PC-9 (cell line): Measurements from ENCODE around the gene ATP1A1. TPM values are rescaled to one million over a fixed set of nuclear protein-coding genes. Genes with fewer than 3 reads are reported as not detected.

Source experiments
- BruUV-seq: library from RNA; stranded (reverse); fragments of 400-500 nt; replicated peaks from 2 replicates; lab custom pipeline; 2021; lab: Mats Ljungman, UMichigan
- CTCF ChIA-PET: fragments of 300-600 bp; sonication (Branson Sonifier 250); formaldehyde crosslinking; loops from one replicate; lab custom pipeline; 2022; ENCODE audit warnings: antibody characterized with exemption; lab: Charles Lee
- POLR2A ChIA-PET: fragments of 300-600 bp; sonication (Branson Sonifier 250); formaldehyde crosslinking; loops from one replicate; lab custom pipeline; 2022; ENCODE audit warnings: antibody characterized with exemption; ENCODE audit not compliant: unreplicated experiment; lab: Charles Lee
- DNase-seq, 2 experiments: peaks; one replicate each; pipeline versions ENCODE4 v3.0.0 to v3.0.0-alpha.2; 2015 to 2022; ENCODE audit warnings: mixed read lengths in 1 of 2
- H2AFZ ChIP-seq: fragments of 200-600 bp; sonication (generic); 2 replicates; pipeline ENCODE4 v1.8.1; 2017; ENCODE audit warnings: antibody characterized with exemption
- H3F3A ChIP-seq: fragments of 200-600 bp; sonication (generic); 2 replicates; pipeline ENCODE4 v1.8.1; 2017; ENCODE audit warnings: antibody characterized with exemption, mild to moderate bottlenecking, low read depth; ENCODE audit not compliant: insufficient read depth
- H3K27ac ChIP-seq: fragments of 200-600 bp; sonication (generic); 2 replicates; pipeline ENCODE4 v1.6.1; 2016; ENCODE audit warnings: mixed run types
- H3K27me3 ChIP-seq: fragments of 200-600 bp; sonication (generic); 2 replicates; pipeline ENCODE4 v1.6.1; 2016; ENCODE audit warnings: low read depth, mixed run types; ENCODE audit not compliant: insufficient read depth
- H3K36me3 ChIP-seq: fragments of 200-600 bp; sonication (generic); 2 replicates; pipeline ENCODE4 v1.6.1; 2016; ENCODE audit warnings: low read depth, mixed run types
- H3K4me1 ChIP-seq: fragments of 200-600 bp; sonication (generic); replicated peaks from 2 replicates; pipeline ENCODE4 v1.6.1; 2016; ENCODE audit warnings: mixed run types; ENCODE audit not compliant: insufficient read depth
- H3K4me2 ChIP-seq: fragments of 200-600 bp; sonication (generic); 2 replicates; pipeline ENCODE4 v1.6.1; 2017; ENCODE audit warnings: mixed run types
- H3K4me3 ChIP-seq: fragments of 200-600 bp; sonication (generic); 2 replicates; pipeline ENCODE4 v1.6.1; 2016; ENCODE audit warnings: mixed run types
- H3K79me2 ChIP-seq: fragments of 200-600 bp; sonication (generic); 2 replicates; pipeline ENCODE4 v1.6.1; 2017; ENCODE audit warnings: low read depth, mixed run types
- H3K9me2 ChIP-seq: fragments of 200-600 bp; sonication (generic); 2 replicates; pipeline ENCODE4 v1.8.1; 2017; ENCODE audit warnings: mild to moderate bottlenecking; ENCODE audit not compliant: insufficient read depth
- H3K9me3 ChIP-seq: fragments of 200-600 bp; sonication (generic); 2 replicates; pipeline ENCODE4 v1.8.1; 2016; ENCODE audit warnings: low read depth; ENCODE audit not compliant: insufficient read depth
- H4K20me1 ChIP-seq: fragments of 200-600 bp; sonication (generic); 2 replicates; pipeline ENCODE4 v1.8.1; 2017; ENCODE audit not compliant: insufficient read depth
- EZH2 ChIP-seq: fragments of 200-600 bp; sonication (generic); IDR thresholded peaks from 2 replicates; pipeline ENCODE4 v1.8.0; 2017; ENCODE audit warnings: antibody characterized with exemption, low read depth
- intact Hi-C: fragments of 100-400 bp; cut with micrococcal nuclease; formaldehyde crosslinking; loops from one replicate; pipeline ENCODE4 v1.10.0; 2022; ENCODE audit not compliant: unreplicated experiment
- total RNA-seq: library from RNA; stranded (reverse); gene quantifications from 2 replicates; pipeline ENCODE4 v1.2.3, GENCODE V29; 2021
- TF ChIP-seq, protein P1 (sequence below): fragments of 200-600 bp; sonication (generic); conservative IDR thresholded peaks from 2 replicates; pipeline ENCODE4 v1.6.1; 2017; ENCODE audit warnings: mixed run types, antibody characterized with exemption, mild to moderate bottlenecking, moderate library complexity

ATP1A1 gene
- total RNA-seq, 1 experiment from 2014 or later = 399 TPM

- Histone ChIP-seq H3K27ac (no peak overlapping the region), H3F3A (peaks cover 26% of the 10 kb centered on the region), H3K79me2 (peaks cover 15% of the 10 kb centered on the region), H3K4me2 (no peak overlapping the region), H3K9me3 (no peaks in the 10 kb centered on the region), H3K9me2 (no peaks in the 10 kb centered on the region), H2AFZ (no peak overlapping the region), H3K4me3 (no peak overlapping the region), H3K27me3 (no peaks in the 10 kb centered on the region), H4K20me1 (no peaks in the 10 kb centered on the region), H3K4me1 (peaks cover 9% of the 10 kb centered on the region), H3K36me3 (peaks cover 4% of the 10 kb centered on the region; the same call in 1 of the 2 replicates)
- no peak for TF ChIP-seq EZH2
- TF ChIP-seq, protein P1, sequence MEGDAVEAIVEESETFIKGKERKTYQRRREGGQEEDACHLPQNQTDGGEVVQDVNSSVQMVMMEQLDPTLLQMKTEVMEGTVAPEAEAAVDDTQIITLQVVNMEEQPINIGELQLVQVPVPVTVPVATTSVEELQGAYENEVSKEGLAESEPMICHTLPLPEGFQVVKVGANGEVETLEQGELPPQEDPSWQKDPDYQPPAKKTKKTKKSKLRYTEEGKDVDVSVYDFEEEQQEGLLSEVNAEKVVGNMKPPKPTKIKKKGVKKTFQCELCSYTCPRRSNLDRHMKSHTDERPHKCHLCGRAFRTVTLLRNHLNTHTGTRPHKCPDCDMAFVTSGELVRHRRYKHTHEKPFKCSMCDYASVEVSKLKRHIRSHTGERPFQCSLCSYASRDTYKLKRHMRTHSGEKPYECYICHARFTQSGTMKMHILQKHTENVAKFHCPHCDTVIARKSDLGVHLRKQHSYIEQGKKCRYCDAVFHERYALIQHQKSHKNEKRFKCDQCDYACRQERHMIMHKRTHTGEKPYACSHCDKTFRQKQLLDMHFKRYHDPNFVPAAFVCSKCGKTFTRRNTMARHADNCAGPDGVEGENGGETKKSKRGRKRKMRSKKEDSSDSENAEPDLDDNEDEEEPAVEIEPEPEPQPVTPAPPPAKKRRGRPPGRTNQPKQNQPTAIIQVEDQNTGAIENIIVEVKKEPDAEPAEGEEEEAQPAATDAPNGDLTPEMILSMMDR = no peak
- DNase-seq = no peak
- BruUV-seq = no TSS peak
- intact Hi-C loops = no loop called here
- ChIA-PET CTCF (no interaction called here), POLR2A (no interaction called here)
Measured at GRCh38 chr1:116412898-116413297, 39.9 kb downstream of the ATP1A1 start.

DNA sequence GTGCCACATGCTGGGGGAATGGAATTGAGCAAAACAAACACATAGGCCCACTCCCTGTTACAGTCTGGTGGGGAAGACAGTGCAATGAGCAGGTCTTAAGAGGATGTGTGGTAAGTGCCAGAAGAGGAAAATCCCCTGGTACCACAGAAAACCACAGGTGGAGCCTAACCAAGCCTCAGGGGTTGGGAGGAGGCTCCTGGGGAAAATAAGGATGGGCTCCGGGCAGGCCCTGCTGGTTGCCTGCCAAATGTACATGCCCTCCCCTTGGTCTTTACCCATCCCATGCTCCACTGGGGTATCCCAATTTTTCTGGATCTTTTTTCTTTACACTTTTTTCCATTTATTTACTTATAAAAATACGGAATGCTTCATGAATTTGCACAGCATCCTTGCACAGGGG, 40.4 kb downstream of the ATP1A1 start:
- BruUV-seq = no TSS peak
- H3F3A ChIP-seq = peaks cover 21% of the 10 kb centered on the region
- TF ChIP-seq EZH2 = no peak
- TF ChIP-seq, protein P1 = no peak
- no peak overlapping the region for H3K27ac ChIP-seq
- no peak overlapping the region for H3K4me3 ChIP-seq
- ChIA-PET POLR2A (interaction anchor here (0.7 kb wide), 1 partner anchor 259 kb away, joined by 9 read pairs; no protein-coding TSS in a partner anchor), CTCF (no interaction called here)
- H3K9me2 ChIP-seq = no peaks in the 10 kb centered on the region
- H3K79me2 ChIP-seq = peaks cover 20% of the 10 kb centered on the region
- H3K4me2 ChIP-seq = no peak overlapping the region
- peaks cover 9% of the 10 kb centered on the region for H3K4me1 ChIP-seq
- no peak overlapping the region for H2AFZ ChIP-seq
- H4K20me1 ChIP-seq = no peaks in the 10 kb centered on the region
- no peak for DNase-seq
- H3K9me3 ChIP-seq = no peaks in the 10 kb centered on the region
- no peaks in the 10 kb centered on the region for H3K27me3 ChIP-seq
- intact Hi-C loops = no loop called here
- H3K36me3 ChIP-seq = no peaks in the 10 kb centered on the region

DNA sequence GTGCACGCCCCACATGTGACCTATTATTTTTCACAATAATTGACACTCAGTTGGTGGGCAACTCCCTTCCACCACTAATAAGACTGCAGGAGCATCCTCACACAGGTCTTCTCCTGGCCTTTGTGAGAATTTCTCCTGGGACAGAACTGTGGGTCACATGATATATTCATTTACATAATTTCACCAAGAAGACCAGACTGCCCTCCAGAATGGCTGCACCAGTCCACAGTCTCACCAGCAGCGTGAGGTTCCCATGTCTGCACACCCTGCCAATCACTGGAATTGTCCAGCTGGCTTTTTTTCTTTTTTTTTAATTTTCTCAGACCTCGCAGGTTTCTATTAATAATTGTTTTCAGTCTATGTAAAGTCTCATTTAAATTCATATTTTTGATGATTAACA, 41.3 kb downstream of the ATP1A1 start:
- no peaks in the 10 kb centered on the region for H4K20me1 ChIP-seq
- no peaks in the 10 kb centered on the region for H3K9me3 ChIP-seq
- no peak overlapping the region for H3K27ac ChIP-seq
- no peak overlapping the region for H2AFZ ChIP-seq
- ChIA-PET POLR2A (no interaction called here), CTCF (no interaction called here)
- H3F3A ChIP-seq = peaks cover 18% of the 10 kb centered on the region
- H3K4me3 ChIP-seq = no peak overlapping the region
- H3K4me2 ChIP-seq = no peak overlapping the region
- peaks cover 20% of the 10 kb centered on the region for H3K79me2 ChIP-seq
- H3K27me3 ChIP-seq = no peaks in the 10 kb centered on the region
- no TSS peak for BruUV-seq
- intact Hi-C loops = no loop called here
- TF ChIP-seq, protein P1 = no peak
- TF ChIP-seq EZH2 = no peak
- peaks cover 15% of the 10 kb centered on the region for H3K4me1 ChIP-seq
- H3K9me2 ChIP-seq = no peaks in the 10 kb centered on the region
- no peak for DNase-seq
- no peaks in the 10 kb centered on the region for H3K36me3 ChIP-seq
